IPS-20b (cell line): ENCODE data around the gene UBQLN4.

Experiments used
- H3K27ac ChIP-seq: one replicate; pipeline ENCODE4 v1.5.1; 2013; ENCODE audit warnings: low read length
- H3K27me3 ChIP-seq: 2 replicates; pipeline ENCODE4 v1.6.1; 2013; ENCODE audit warnings: mild to moderate bottlenecking, low read length, inconsistent platforms; ENCODE audit not compliant: insufficient read depth
- H3K36me3 ChIP-seq: 2 replicates; pipeline ENCODE4 v1.6.1; 2013; ENCODE audit warnings: low read depth, mild to moderate bottlenecking, inconsistent platforms, low read length, moderate library complexity; ENCODE audit not compliant: insufficient read depth
- H3K4me1 ChIP-seq: 2 replicates; pipeline ENCODE4 v1.6.1; 2013; ENCODE audit warnings: mild to moderate bottlenecking, control low read depth, inconsistent platforms, low read length, moderate library complexity; ENCODE audit not compliant: insufficient read depth
- H3K4me3 ChIP-seq: 2 replicates; pipeline ENCODE4 v1.5.1; 2013; ENCODE audit warnings: mild to moderate bottlenecking, low read length, inconsistent platforms
- H3K9ac ChIP-seq: 2 replicates; pipeline ENCODE4 v1.6.1; 2013; ENCODE audit warnings: low read depth, mild to moderate bottlenecking, inconsistent platforms, low read length, moderate library complexity
- H3K9me3 ChIP-seq: 2 replicates; pipeline ENCODE4 v1.6.1; 2013; ENCODE audit warnings: mild to moderate bottlenecking, low read depth, low read length, inconsistent platforms; ENCODE audit not compliant: insufficient read depth

The UBQLN4 gene

DNA sequence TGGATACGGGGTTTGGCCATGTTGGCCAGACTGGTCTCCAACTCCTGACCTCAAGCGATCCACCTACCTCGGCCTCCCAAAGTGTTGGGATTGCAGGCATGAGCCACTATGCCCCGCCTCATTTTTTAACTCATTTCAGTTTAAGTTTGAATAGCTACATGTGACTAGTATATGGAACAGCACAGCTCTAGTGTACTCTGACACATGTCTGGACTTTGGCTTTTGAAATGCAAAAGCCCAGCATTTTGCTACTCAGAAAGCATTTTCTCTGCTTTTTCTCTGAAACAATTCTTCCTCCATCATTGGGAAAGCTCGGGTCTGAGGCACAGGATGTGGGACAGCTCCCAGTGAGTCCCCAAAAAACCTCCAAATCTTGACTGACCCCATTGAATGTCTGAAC is 28.8 kb downstream of the UBQLN4 start:
- Histone ChIP-seq H3K36me3 (peaks cover 2% of the 10 kb centered on the region; the same call in 1 of the 2 replicates), H3K27ac (no peak overlapping the region), H3K27me3 (peaks cover 8% of the 10 kb centered on the region), H3K9ac (no peak overlapping the region), H3K4me1 (0 out of 2 replicates have a peak, but pooled peaks cover 4% of the 10 kb centered on the region), H3K4me3 (no peak overlapping the region), H3K9me3 (no peaks in the 10 kb centered on the region)

DNA sequence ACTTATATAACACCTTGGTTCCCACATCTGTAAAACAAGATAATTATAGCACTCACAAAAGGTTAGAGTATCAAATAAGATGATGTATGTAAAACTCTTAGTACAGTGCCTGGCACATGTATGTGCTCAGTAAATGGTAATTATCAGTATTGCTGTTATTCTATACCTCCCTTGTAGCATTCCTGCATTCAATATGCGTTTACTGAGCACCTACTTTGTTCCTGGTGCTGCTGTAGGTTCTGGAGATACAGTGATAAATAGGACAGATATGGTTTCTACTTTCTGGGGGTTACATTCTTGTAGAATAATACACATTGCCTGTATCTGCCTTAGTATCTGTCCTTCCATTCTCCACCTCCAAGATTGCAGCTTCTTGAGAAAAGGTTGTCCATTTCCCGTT is 31.6 kb downstream of the UBQLN4 start:
- H3K27ac ChIP-seq, result no peak overlapping the region
- 0 out of 2 replicates have a peak, but pooled peaks cover 6% of the 10 kb centered on the region for H3K4me1 ChIP-seq
- peaks cover 23% of the 10 kb centered on the region for H3K36me3 ChIP-seq
- H3K9ac ChIP-seq, result no peak overlapping the region
- no peaks in the 10 kb centered on the region for H3K9me3 ChIP-seq
- H3K27me3 ChIP-seq, result peaks cover 8% of the 10 kb centered on the region
- H3K4me3 ChIP-seq, result no peak overlapping the region

DNA sequence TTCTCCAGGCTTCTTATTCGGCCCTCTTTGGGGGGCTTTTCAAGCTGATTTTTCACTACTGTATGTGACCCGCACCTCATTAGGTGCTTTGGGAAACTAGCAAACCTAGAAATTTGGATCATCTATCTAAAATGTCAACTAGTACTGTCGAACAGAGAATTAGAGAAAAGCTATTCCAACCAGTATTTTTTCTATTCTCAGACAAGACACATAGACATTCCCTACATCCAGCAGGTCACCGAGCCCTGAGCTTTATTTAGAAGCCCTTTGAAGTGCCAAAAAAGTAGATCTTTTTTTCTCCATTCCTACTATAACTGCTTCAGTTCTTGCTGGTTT is 32.5 kb downstream of the UBQLN4 start:
- no peak overlapping the region for H3K9ac ChIP-seq
- peak overlapping the region; percentile 93 for H3K4me3 ChIP-seq
- peaks cover 32% of the 10 kb centered on the region for H3K36me3 ChIP-seq
- no peak overlapping the region for H3K27ac ChIP-seq
- peaks cover 8% of the 10 kb centered on the region for H3K27me3 ChIP-seq
- no peaks in the 10 kb centered on the region for H3K9me3 ChIP-seq
- 0 out of 2 replicates have a peak, but pooled peaks cover 6% of the 10 kb centered on the region for H3K4me1 ChIP-seq

GRCh38 chr1:156020293-156021092 is 33.1 kb downstream of the UBQLN4 start, which contains the start of gene SSR2:
SSR2 (minus strand) TSS chr1:156020951; CDS start chr1:156020167, 784 bp downstream.
- peaks cover 37% of the 10 kb centered on the region for H3K36me3 ChIP-seq
- peak within 1 kb of the TSS; percentile 88 for H3K9ac ChIP-seq
- H3K27ac ChIP-seq, result no peak within 1 kb of the TSS
- H3K9me3 ChIP-seq, result no peaks in the 10 kb centered on the region
- 0 out of 2 replicates have a peak, but pooled peaks cover 6% of the 10 kb centered on the region for H3K4me1 ChIP-seq
- H3K27me3 ChIP-seq, result peaks cover 8% of the 10 kb centered on the region
- H3K4me3 ChIP-seq, result peak within 1 kb of the TSS; percentile 93

GRCh38 chr1:156019946-156020292 is 33.7 kb downstream of the UBQLN4 start:
- Histone ChIP-seq H3K4me1 (0 out of 2 replicates have a peak, but pooled peaks cover 6% of the 10 kb centered on the region), H3K9ac (peak overlapping the region; percentile 88; the same call in 1 of the 2 replicates), H3K36me3 (peaks cover 40% of the 10 kb centered on the region), H3K9me3 (no peaks in the 10 kb centered on the region), H3K4me3 (peak overlapping the region; percentile 93), H3K27ac (no peak overlapping the region), H3K27me3 (peaks cover 8% of the 10 kb centered on the region)

DNA sequence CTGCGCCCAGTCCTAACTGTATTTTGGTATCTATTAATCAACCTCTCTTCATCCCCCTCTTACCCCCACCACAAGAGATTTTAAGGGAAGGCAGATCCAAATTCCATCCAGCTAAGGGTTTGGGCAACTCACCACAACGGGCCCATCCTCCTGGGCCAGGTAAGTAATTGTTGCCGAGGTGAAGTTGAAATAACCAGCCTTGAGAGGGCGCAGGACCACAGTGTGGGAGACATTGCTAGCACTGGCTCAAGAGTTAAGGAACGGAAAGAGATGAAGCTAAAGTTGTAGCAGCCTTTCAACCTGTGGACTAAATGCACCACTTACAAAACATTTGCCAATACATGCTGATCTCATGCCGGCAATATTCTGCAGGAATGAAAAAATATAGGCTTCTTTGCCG is 38.8 kb downstream of the UBQLN4 start:
- Histone ChIP-seq H3K27me3 (no peaks in the 10 kb centered on the region), H3K27ac (no peak overlapping the region), H3K4me3 (no peak overlapping the region), H3K9ac (no peak overlapping the region), H3K4me1 (0 out of 2 replicates have a peak, but pooled peaks cover 2% of the 10 kb centered on the region), H3K36me3 (peaks cover 88% of the 10 kb centered on the region), H3K9me3 (no peaks in the 10 kb centered on the region)

- peaks cover 83% of the 10 kb centered on the region for H3K36me3 ChIP-seq
- H3K4me3 ChIP-seq, result no peak overlapping the region
- no peaks in the 10 kb centered on the region for H3K4me1 ChIP-seq
- no peak overlapping the region for H3K9ac ChIP-seq
- H3K9me3 ChIP-seq, result no peaks in the 10 kb centered on the region
- H3K27me3 ChIP-seq, result no peaks in the 10 kb centered on the region
- H3K27ac ChIP-seq, result no peak overlapping the region
Measured at GRCh38 chr1:156012051-156012817, 41.4 kb downstream of the UBQLN4 start.

DNA sequence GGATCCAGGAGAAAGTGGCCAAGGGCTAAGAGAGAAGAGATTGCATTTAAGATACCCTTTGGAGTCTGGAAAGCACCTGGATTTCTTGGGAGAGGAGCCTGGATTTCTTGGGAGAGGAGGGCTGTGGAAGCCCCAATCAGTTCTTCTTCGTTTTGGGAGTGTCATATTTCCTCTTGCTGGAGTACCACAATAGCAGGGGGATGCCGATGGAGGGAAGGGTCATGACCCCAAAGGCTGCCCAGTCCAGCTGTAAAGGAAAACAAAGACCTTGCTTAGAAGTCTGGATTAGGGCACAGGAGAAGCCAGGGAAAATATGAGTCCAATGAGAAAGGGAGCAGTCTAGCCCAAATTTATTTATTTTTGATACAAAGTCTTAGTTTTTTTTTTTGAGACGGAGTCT is 44.2 kb downstream of the UBQLN4 start:
- H3K4me3 ChIP-seq, result no peak overlapping the region
- H3K27me3 ChIP-seq, result no peaks in the 10 kb centered on the region
- H3K9ac ChIP-seq, result no peak overlapping the region
- H3K4me1 ChIP-seq, result no peaks in the 10 kb centered on the region
- peaks cover 59% of the 10 kb centered on the region for H3K36me3 ChIP-seq
- no peaks in the 10 kb centered on the region for H3K9me3 ChIP-seq
- no peak overlapping the region for H3K27ac ChIP-seq

DNA sequence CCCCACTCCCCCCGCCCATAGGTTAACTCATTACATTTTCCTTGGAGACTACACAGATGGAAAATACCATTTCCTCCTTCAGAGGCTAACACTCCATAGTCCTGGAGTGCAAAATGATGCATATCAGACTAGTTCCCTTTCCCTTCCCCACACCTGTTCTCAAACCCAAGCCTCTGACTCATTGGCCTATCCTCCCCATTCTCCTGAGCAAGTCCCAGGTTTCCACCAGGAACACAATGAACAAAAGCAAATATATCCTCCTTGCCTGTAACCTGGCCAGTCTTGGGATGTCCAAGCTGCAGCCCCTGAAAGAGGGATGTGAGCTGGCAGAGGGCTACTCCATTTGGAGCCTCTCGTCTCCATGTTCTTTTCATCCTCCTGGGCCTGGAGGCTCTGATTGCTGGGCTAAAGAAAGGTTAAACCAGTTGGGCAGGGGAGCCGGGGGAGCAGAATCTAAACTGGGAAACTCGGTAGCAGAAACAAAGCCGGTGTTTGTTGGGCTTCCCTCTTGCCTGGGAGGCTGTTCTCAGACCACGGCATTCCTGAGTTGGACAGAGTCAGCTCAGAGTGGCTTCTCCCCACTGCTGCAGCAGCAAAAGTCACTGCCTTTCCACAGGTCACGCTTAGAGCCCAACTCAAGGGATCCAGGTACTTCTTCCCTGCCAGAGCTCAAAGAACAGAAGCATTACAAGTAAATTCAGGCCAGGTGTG is 46.8 kb downstream of the UBQLN4 start:
- Histone ChIP-seq H3K9ac (no peak overlapping the region), H3K27ac (no peak overlapping the region), H3K4me1 (no peaks in the 10 kb centered on the region), H3K27me3 (no peaks in the 10 kb centered on the region), H3K9me3 (no peaks in the 10 kb centered on the region), H3K4me3 (no peak overlapping the region), H3K36me3 (peaks cover 34% of the 10 kb centered on the region)

- H3K4me1 ChIP-seq, result no peaks in the 10 kb centered on the region
- peaks cover 16% of the 10 kb centered on the region for H3K36me3 ChIP-seq
- no peak overlapping the region for H3K9ac ChIP-seq
- H3K27me3 ChIP-seq, result no peaks in the 10 kb centered on the region
- H3K27ac ChIP-seq, result no peak overlapping the region
- no peak overlapping the region for H3K4me3 ChIP-seq
- no peaks in the 10 kb centered on the region for H3K9me3 ChIP-seq
Measured at GRCh38 chr1:156004843-156005584, 48.6 kb downstream of the UBQLN4 start.

DNA sequence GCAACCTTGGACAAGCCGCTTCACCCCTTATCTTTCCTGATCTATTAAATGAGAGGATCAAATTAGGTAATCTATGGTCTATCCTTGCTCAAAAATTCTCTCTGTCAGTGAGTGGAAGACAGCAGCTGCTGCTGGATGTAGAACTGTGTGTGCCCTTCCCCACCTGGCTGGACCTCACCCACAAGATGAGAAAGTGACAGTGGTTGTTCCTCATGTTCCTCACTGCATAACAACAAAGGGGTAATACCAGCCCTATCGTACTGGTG is 49.7 kb downstream of the UBQLN4 start:
- Histone ChIP-seq H3K4me1 (no peaks in the 10 kb centered on the region), H3K27ac (no peak overlapping the region), H3K27me3 (no peaks in the 10 kb centered on the region), H3K36me3 (peaks cover 7% of the 10 kb centered on the region), H3K4me3 (no peak overlapping the region), H3K9ac (no peak overlapping the region), H3K9me3 (no peaks in the 10 kb centered on the region)
